ENCODE results near the gene CTTNBP2NL. TPM values are rescaled to one million over a fixed set of nuclear protein-coding genes. Genes with fewer than 3 reads are reported as not detected.

CTTNBP2NL gene
- total RNA-seq, 1 experiment from 2014 or later, result 8.3 TPM

- DNase-seq (ENCODE audit: low spot score), result no peak
These were observed 111.3 kb downstream of the CTTNBP2NL start for GRCh38 chr1:112507336-112507735.

- DNase-seq (ENCODE audit: low spot score), result no peak
These were observed 111.9 kb downstream of the CTTNBP2NL start for GRCh38 chr1:112507921-112508277.

DNA sequence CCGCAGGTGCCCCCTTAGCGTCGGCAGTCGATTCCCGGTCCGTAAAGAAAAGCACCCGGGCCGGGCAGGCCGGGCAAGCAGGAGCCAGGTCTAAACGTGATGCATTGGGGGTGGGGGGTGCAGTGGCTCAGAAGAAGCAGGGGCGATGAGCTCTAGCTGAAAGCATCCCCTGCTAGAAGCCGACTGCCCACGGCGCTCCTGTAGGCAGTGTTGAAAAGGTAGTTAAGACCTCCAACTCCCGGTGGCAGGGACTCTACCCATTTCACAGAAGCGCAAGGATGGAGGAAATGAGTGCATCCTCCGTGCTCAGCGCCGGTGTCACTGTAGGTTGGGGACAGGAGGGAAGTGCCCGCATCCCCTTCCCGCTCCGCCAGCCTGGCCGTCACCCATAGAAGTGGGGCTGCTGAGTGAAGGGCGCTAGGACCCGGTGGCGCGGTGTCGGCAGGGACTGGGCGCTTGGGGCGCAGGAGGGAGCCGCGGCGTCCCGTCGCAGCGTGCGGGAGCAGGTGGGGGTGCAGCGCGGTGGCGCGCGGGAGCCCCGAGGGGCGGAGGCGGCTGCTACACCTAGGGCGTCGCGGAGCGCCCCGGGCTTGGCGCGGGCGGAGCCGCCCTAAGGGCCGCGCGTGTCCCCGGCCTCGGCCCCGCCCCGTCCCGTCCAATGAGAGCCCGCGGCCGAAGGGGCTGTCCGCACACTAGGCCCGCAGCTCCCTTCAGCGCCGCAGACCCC lies 112.4 kb downstream of the CTTNBP2NL start, which contains the start of gene WNT2B:
Gene WNT2B (plus strand): TSS at position 688 of the 727 bp plus-strand sequence. CDS start 298 bp downstream, outside the sequence.
- no peak for DNase-seq (ENCODE audit: low spot score)

GRCh38 chr1:112509005-112509659 lies 113.1 kb downstream of the CTTNBP2NL start:
- no peak for DNase-seq (ENCODE audit: low spot score)

GRCh38 chr1:112509660-112510178 lies 113.7 kb downstream of the CTTNBP2NL start:
- DNase-seq (ENCODE audit: low spot score), result no peak

DNA sequence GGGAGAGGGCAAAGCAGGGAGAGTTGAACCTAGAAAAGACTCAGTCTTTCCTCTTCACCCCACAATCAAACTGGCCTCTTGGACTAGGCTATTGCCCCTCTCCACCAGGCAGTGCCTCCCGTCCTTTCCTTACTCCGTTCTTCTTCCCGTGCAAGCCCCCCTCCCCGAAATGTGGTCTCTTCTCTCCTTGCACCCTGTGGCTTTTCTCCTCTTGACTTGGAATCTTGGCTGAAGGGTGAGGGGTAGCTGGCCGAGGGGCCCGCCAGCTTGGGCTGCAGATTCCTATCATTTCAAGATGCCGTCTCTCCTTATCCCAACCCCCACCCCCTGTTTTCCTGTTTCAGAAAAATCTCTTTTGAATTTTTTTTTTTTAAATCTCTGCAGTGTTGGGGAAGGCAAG lies 114.3 kb downstream of the CTTNBP2NL start:
- no peak for DNase-seq (ENCODE audit: low spot score)

Other genes starting within 250 kb of the CTTNBP2NL start
- 0.37 and 0.97 TPM in 2 replicates for gene WNT2B, start 112.8 kb downstream of the CTTNBP2NL start, total RNA-seq (2014; rRNA removed; shearing (Covaris generic))
- gene ST7L, start 222.9 kb downstream of the CTTNBP2NL start, total RNA-seq (2014; rRNA removed; shearing (Covaris generic)), result 13.7 and 16.0 TPM in 2 replicates
- gene CAPZA1, start 223.6 kb downstream of the CTTNBP2NL start, total RNA-seq (2014; rRNA removed; shearing (Covaris generic)), result 97.8 and 101 TPM in 2 replicates